ENCODE results near the gene RHOH.
"Not testable (repeated sequence)": the region's sequence is repeated elsewhere in the genome, so short reads cannot be mapped to it uniquely, and the experiment has no call there.

RHOH gene

DNA sequence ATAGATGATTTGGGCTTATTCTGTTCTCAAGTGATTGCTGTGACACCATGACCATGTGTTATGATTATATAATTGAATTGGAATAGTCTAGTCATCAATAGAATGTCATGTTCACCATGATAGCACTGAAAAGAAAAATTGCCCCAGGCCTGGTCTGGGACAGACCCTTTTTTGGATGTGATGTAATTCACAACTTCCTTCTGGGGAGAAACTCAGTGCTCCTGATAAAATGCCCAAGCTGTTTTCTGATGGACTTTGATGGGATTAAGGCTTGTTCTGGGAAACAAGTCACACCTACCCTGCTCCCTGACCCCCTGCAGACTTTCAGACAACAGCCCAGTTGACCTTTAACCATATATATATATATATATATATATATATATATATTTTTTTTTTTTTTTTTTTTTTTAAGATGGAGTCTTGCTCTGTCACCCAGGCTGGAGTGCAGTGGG lies 65.3 kb downstream of the RHOH start:
- TF ChIP-seq GATA1 (IDR thresholded peaks at IDR 0.05; ENCODE audit: low read depth, low read length) (no peak), POLR2A (IDR thresholded peaks at IDR 0.05; ENCODE audit: low read length) (no peak)
- DNase-seq = no peak

DNA sequence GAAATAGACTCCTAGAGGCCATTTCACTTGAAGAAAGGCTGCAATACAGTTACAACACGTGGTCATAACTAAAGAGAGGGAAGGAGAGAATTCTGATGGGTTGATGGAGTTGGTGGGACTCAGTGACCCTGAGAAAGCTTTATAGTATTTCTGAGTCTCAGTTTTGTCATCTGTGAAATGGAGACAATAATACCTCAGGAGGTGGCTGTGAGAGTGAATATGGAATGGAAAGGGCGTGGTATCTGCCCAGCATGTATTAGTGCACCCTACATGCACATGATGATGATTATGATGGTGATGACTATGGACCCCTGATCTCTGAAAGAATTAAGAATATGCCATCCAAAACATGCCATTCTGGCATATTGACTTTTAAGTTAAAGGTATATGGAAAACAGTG lies 66.0 kb downstream of the RHOH start:
- TF ChIP-seq GATA1 (IDR thresholded peaks at IDR 0.05; ENCODE audit: low read depth, low read length) = no peak
- TF ChIP-seq POLR2A (IDR thresholded peaks at IDR 0.05; ENCODE audit: low read length) = no peak
- DNase-seq = no peak

GRCh38 chr4:40264497-40264896 lies 67.7 kb downstream of the RHOH start:
- DNase-seq = peak in 1 of 2 experiments; percentile 20
- TF ChIP-seq GATA1 (IDR thresholded peaks at IDR 0.05; ENCODE audit: low read depth, low read length) = no peak
- no peak for TF ChIP-seq POLR2A (IDR thresholded peaks at IDR 0.05; ENCODE audit: low read length)

DNA sequence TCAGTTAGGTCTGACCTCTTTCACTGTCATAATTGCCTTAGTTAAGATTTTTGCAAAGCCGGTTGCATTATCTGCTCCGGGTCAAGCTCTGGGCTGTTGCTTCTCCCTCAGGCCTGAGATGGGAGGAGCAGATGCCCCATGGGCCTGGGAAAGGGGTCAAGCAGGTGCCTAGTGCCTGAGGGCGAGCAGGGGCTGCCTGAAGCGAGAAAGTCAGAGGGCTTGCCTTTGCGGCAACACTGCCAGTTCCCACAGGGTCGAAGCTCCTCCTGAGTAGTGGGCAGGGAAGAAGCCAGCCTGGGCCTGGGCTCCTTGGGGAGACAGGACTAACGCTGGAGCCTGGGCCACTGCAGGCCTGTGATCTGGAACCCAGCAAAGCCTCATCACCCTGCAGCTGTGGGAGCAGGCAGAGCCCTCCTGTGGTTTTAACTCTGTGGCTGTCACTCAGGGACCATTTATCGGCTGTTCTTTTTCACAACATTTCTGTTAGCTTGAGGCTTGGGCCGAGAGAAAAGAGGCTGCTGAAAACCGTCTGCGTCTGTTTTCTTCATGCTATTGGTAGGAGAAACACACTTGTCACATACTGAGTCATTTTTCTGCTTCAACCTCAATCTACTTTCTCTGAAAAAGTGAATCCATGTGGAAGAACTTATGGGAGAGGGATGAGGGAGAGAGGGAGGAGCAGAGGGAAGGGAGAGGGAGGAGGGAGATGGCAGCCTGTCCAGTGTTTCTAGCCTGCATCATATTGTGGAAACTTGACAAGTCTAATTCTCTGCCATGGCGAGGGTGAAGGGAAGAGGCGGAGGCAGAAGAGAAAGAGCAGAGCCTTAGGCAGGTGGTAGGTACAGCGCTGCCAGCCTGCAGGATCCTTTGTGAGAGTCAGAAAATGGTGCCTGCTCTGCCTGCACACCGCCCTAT lies 68.4 kb downstream of the RHOH start:
- TF ChIP-seq GATA1 (IDR thresholded peaks at IDR 0.05; ENCODE audit: low read depth, low read length) (no peak), POLR2A (IDR thresholded peaks at IDR 0.05; ENCODE audit: low read length) (no peak)
- DNase-seq = peak; percentile 40 to 68

DNA sequence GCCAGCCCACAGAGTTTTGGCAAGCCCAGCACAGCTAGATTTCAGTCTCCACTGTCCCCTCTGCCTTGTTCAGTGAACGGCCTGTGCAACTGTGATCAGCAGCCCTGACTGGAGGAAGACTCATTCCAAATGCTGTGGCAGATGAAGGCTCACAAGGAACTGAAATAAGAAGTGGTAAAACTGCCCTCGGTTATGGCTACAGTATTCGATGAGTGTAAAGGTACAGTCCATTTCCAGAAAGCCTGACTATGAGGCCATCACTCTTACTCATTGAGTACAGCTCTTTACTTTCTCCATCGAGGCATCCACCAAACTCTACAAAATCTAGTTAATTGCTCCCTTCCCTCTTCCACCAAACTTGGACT lies 69.1 kb downstream of the RHOH start:
- TF ChIP-seq GATA1 (IDR thresholded peaks at IDR 0.05; ENCODE audit: low read depth, low read length) (no peak), POLR2A (IDR thresholded peaks at IDR 0.05; ENCODE audit: low read length) (no peak)
- DNase-seq = no peak

- DNase-seq = peak; percentile 13 to 82
These were observed 72.3 kb downstream of the RHOH start for GRCh38 chr4:40269133-40269532.

GRCh38 chr4:40270609-40271008 lies 73.8 kb downstream of the RHOH start:
- TF ChIP-seq GATA1 (IDR thresholded peaks at IDR 0.05; ENCODE audit: low read depth, low read length) (no peak), POLR2A (IDR thresholded peaks at IDR 0.05; ENCODE audit: low read length) (no peak)
- no peak for DNase-seq

More at GRCh38 chr4:40269133-40269532, 72.3 kb downstream of the RHOH start:
- TF ChIP-seq GATA1 (IDR thresholded peaks at IDR 0.05; ENCODE audit: low read depth, low read length) (no peak), POLR2A (IDR thresholded peaks at IDR 0.05; ENCODE audit: low read length) (no peak)

GRCh38 chr4:40275065-40275730 lies 78.4 kb downstream of the RHOH start:
- DNase-seq = no peak
- TF ChIP-seq POLR2A (IDR thresholded peaks at IDR 0.05; ENCODE audit: low read length) (no peak), GATA1 (IDR thresholded peaks at IDR 0.05; ENCODE audit: low read depth, low read length) (no peak)

DNA sequence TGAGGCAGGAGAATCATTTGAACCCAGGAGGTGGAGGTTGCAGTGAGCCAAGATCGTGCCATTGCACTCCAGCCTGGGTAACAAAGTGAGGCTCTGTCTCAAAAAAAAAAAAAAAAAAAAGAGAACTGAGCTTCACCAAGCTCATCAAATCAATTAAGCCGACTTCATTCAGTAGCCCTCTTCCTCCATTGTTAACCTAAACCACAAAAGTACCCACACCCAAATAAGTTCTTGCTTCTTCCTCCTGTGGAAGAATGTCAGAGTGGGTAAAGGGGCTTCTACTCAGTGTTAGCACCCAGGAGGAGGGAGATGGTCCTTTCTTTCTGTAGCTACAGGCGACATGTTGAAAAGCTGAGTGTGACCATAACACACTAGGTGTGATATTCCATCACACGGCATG lies 79.7 kb downstream of the RHOH start:
- DNase-seq = no peak
- TF ChIP-seq GATA1 (IDR thresholded peaks at IDR 0.05; ENCODE audit: low read depth, low read length) (no peak), POLR2A (IDR thresholded peaks at IDR 0.05; ENCODE audit: low read length) (no peak)

- DNase-seq = no peak
- no peak for TF ChIP-seq GATA1 (IDR thresholded peaks at IDR 0.05; ENCODE audit: low read depth, low read length)
- TF ChIP-seq POLR2A (IDR thresholded peaks at IDR 0.05; ENCODE audit: low read length) = no peak
These were observed 83.8 kb downstream of the RHOH start for GRCh38 chr4:40280586-40280985.

- DNase-seq = no peak
- TF ChIP-seq POLR2A (IDR thresholded peaks at IDR 0.05; ENCODE audit: low read length) (no peak), GATA1 (IDR thresholded peaks at IDR 0.05; ENCODE audit: low read depth, low read length) (no peak)
These were observed 84.3 kb downstream of the RHOH start for GRCh38 chr4:40281099-40281498.

- TF ChIP-seq POLR2A (IDR thresholded peaks at IDR 0.05; ENCODE audit: low read length) (no peak), GATA1 (IDR thresholded peaks at IDR 0.05; ENCODE audit: low read depth, low read length) (no peak)
These were observed 85.1 kb downstream of the RHOH start for GRCh38 chr4:40281913-40282312.

GRCh38 chr4:40282857-40283256 lies 86.0 kb downstream of the RHOH start:
- DNase-seq = not testable (repeated sequence)

More at GRCh38 chr4:40281913-40282312, 85.1 kb downstream of the RHOH start:
- no peak for DNase-seq

GRCh38 chr4:40283413-40283812 lies 86.6 kb downstream of the RHOH start:
- DNase-seq = no peak
- no peak for TF ChIP-seq GATA1 (IDR thresholded peaks at IDR 0.05; ENCODE audit: low read depth, low read length)
- no peak for TF ChIP-seq POLR2A (IDR thresholded peaks at IDR 0.05; ENCODE audit: low read length)

DNA sequence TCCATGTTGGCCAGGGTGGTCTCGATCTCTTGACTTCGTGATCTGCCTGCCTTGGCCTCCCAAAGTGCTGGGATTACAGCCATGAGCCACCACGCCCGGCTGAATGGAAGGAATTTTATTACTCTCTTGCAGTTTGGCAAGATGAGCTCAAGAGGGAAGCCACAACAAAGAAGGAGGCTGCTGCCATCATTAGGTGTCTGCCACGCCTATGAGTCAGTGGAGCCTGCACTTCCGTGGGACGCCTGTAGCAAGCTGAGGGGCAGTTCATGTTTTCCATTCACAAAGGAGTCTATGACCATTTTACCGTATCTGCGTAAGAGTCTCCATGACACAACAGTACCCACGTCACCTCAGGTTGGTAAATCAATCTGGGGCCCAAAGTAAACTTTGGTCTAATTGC lies 87.1 kb downstream of the RHOH start:
- DNase-seq = no peak
- no peak for TF ChIP-seq GATA1 (IDR thresholded peaks at IDR 0.05; ENCODE audit: low read depth, low read length)
- no peak for TF ChIP-seq POLR2A (IDR thresholded peaks at IDR 0.05; ENCODE audit: low read length)
